Measurements from ENCODE around the gene BRD8.
A peak's percentile ranks its signal among the peaks of the same experiment; 100 is the strongest.

The BRD8 gene

GRCh38 chr5:138139781-138140090 lies 38.7 kb downstream of the BRD8 start:
- peaks cover 6% of the 10 kb centered on the region for H3K4me1 Mint-ChIP-seq
- H3K27me3 Mint-ChIP-seq (ENCODE audit: low read depth), result no peaks in the 10 kb centered on the region
- no peaks in the 10 kb centered on the region for H3K36me3 Mint-ChIP-seq (ENCODE audit: low read depth)
- TF ChIP-seq, protein P1, sequence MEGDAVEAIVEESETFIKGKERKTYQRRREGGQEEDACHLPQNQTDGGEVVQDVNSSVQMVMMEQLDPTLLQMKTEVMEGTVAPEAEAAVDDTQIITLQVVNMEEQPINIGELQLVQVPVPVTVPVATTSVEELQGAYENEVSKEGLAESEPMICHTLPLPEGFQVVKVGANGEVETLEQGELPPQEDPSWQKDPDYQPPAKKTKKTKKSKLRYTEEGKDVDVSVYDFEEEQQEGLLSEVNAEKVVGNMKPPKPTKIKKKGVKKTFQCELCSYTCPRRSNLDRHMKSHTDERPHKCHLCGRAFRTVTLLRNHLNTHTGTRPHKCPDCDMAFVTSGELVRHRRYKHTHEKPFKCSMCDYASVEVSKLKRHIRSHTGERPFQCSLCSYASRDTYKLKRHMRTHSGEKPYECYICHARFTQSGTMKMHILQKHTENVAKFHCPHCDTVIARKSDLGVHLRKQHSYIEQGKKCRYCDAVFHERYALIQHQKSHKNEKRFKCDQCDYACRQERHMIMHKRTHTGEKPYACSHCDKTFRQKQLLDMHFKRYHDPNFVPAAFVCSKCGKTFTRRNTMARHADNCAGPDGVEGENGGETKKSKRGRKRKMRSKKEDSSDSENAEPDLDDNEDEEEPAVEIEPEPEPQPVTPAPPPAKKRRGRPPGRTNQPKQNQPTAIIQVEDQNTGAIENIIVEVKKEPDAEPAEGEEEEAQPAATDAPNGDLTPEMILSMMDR (IDR thresholded peaks at IDR 0.05; ENCODE audit: unreplicated experiment in 3 of 3), result no peak
- no peaks in the 10 kb centered on the region for H3K9me3 Mint-ChIP-seq
- peak overlapping the region; percentile 88 to 91 (median 90) for H3K4me3 Mint-ChIP-seq
- no peak overlapping the region for H3K27ac Mint-ChIP-seq

DNA sequence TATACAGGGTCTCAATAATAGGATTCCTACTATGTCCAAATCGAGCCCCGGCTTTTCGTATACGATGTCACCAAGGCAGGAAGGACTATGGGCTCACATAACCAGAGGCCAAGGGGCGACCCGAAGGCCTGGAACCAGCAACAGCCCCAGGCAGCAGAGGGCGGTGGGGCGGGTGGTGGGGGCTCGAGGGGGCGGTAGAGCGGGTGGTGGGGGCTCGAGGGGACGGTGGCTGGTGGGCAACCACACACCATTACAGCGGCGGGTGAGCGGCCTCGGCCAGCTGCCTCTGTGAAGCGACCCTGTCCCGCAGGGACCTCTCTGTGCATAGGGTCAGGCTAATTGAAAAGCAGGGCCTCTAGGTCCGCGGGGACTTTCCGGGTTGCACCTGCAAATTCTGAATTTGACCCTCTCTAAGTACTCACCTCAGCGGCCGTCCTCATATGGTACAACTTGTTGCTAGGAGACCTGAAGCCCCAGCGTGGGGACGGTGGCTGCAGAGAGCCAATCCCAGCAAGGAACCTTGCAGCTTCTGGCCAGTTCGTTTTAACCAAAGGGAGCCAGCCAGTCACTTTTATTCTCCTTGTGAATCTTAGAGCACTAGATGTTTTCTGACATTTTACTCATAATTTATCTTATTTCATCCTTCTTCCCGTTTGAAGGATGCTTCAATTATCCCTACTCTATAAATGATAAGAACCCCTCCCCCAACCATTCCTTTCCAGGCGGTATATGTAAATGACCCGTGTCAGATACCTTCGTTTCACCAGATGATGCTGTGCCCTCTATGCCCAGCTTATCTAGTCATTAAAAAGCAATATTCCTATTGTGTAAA lies 39.3 kb downstream of the BRD8 start, which contains the start of gene NME5:
NME5 (minus strand) TSS at position 480 of the 832 bp plus-strand sequence. CDS start 648 bp downstream, outside the sequence.
- H3K4me3 Mint-ChIP-seq, result peak within 1 kb of the TSS; percentile 88 to 91 (median 90)

GRCh38 chr5:138132543-138132942 lies 45.9 kb downstream of the BRD8 start:
- no peaks in the 10 kb centered on the region for H3K36me3 Mint-ChIP-seq (ENCODE audit: low read depth)
- TF ChIP-seq, protein P1 (IDR thresholded peaks at IDR 0.05; ENCODE audit: unreplicated experiment in 3 of 3), result no peak
- no peaks in the 10 kb centered on the region for H3K27me3 Mint-ChIP-seq (ENCODE audit: low read depth)
- no peaks in the 10 kb centered on the region for H3K9me3 Mint-ChIP-seq
- H3K4me3 Mint-ChIP-seq, result no peak overlapping the region
- no peaks in the 10 kb centered on the region for H3K4me1 Mint-ChIP-seq
- no peak overlapping the region for H3K27ac Mint-ChIP-seq

More for the DNA sequence above, 39.3 kb downstream of the BRD8 start, which contains the start of gene NME5:
- Mint-ChIP-seq H3K27me3 (ENCODE audit: low read depth) (no peaks in the 10 kb centered on the region), H3K9me3 (no peaks in the 10 kb centered on the region), H3K27ac (peak within 1 kb of the TSS in 2 of 3 experiments; percentile 4 to 38), H3K36me3 (ENCODE audit: low read depth) (no peaks in the 10 kb centered on the region), H3K4me1 (peaks cover 6% of the 10 kb centered on the region)
- TF ChIP-seq, protein P1 (IDR thresholded peaks at IDR 0.05; ENCODE audit: unreplicated experiment in 3 of 3), result no peak

DNA sequence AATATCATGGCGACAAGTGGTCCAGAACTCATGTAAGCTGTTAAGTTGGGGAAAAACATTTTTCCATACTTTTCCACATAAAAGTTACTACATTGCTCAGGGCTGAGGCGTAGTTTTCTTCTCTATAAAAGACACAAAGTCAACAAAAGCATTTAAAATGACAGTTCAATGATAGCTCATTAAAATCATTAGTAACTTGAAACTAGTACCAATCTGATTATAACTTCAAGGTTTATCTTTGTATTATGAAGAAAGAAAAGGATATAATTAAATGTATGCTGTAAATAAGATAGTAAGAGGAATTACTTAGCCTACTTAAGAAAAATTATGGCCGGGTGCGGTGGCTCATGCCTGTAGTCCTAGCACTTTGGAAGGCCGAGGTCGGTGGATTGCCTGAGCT lies 49.1 kb downstream of the BRD8 start:
- no peaks in the 10 kb centered on the region for H3K4me1 Mint-ChIP-seq
- H3K9me3 Mint-ChIP-seq, result no peaks in the 10 kb centered on the region
- H3K27me3 Mint-ChIP-seq (ENCODE audit: low read depth), result no peaks in the 10 kb centered on the region
- no peak overlapping the region for H3K27ac Mint-ChIP-seq
- no peaks in the 10 kb centered on the region for H3K36me3 Mint-ChIP-seq (ENCODE audit: low read depth)
- TF ChIP-seq, protein P1 (IDR thresholded peaks at IDR 0.05; ENCODE audit: unreplicated experiment in 3 of 3), result no peak
- no peak overlapping the region for H3K4me3 Mint-ChIP-seq

DNA sequence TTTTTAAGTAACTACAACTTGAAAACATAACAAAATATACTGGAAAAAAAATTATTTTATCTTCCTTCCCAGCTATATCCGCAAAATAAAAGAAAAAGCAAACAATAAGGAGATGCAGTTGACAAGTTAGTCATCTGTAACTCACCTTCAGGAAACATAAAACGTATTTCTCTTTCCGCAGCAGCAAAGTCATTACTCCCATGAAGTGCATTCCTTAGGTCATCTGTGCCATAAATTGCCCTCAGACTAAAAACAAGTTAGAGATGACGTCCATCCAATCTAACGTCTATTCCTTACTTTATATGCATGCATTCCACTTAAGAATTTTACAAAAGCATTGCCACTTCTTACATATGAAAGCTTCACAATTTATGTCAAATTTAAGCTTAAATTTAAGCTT lies 50.1 kb downstream of the BRD8 start:
- no peak overlapping the region for H3K27ac Mint-ChIP-seq
- H3K36me3 Mint-ChIP-seq (ENCODE audit: low read depth), result no peaks in the 10 kb centered on the region
- TF ChIP-seq, protein P1 (IDR thresholded peaks at IDR 0.05; ENCODE audit: unreplicated experiment in 3 of 3), result no peak
- H3K27me3 Mint-ChIP-seq (ENCODE audit: low read depth), result no peaks in the 10 kb centered on the region
- no peak overlapping the region for H3K4me3 Mint-ChIP-seq
- no peaks in the 10 kb centered on the region for H3K9me3 Mint-ChIP-seq
- H3K4me1 Mint-ChIP-seq, result no peaks in the 10 kb centered on the region

DNA sequence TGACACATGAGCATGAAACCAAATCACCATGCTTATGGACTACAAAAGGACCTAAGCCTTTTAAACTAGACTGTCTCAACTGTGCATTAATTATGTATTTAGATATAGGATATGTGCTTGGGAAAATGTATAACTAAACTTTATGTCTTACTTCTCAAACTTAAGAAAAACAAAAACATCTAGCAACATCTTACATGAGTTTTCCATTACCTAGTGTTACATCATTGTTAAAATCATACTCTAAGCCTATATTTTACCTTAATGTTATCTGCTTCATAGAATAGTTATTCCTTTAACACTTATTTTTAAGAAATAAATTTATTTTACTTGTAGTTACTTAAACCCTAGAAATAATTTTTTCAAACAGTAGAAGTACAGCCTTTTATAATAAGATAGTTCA lies 63.2 kb downstream of the BRD8 start:
- TF ChIP-seq, protein P1 (IDR thresholded peaks at IDR 0.05; ENCODE audit: unreplicated experiment in 3 of 3), result no peak
- no peaks in the 10 kb centered on the region for H3K36me3 Mint-ChIP-seq (ENCODE audit: low read depth)
- no peak overlapping the region for H3K4me3 Mint-ChIP-seq
- no peaks in the 10 kb centered on the region for H3K9me3 Mint-ChIP-seq
- H3K4me1 Mint-ChIP-seq, result peaks cover 6% of the 10 kb centered on the region
- H3K27ac Mint-ChIP-seq, result no peak overlapping the region
- no peaks in the 10 kb centered on the region for H3K27me3 Mint-ChIP-seq (ENCODE audit: low read depth)
